ENCODE data around the gene CREB3.

The CREB3 gene

GRCh38 chr9:35702696-35703095 lies 29.8 kb upstream of the CREB3 start:
- DNase-seq: no peak

GRCh38 chr9:35703906-35704672 lies 28.4 kb upstream of the CREB3 start:
- no peak for DNase-seq

- DNase-seq: no peak
These were observed 27.1 kb upstream of the CREB3 start for GRCh38 chr9:35705372-35705771.

- no peak for DNase-seq
These were observed 26.5 kb upstream of the CREB3 start for GRCh38 chr9:35705836-35706430.

- no peak for DNase-seq
These were observed 25.5 kb upstream of the CREB3 start for GRCh38 chr9:35706951-35707350.

- DNase-seq: no peak
These were observed 24.3 kb upstream of the CREB3 start for GRCh38 chr9:35708146-35708545.

- DNase-seq: no peak
These were observed 21.5 kb upstream of the CREB3 start for GRCh38 chr9:35710818-35711500.

GRCh38 chr9:35711501-35712428 lies 20.7 kb upstream of the CREB3 start:
- no peak for DNase-seq

- no peak for DNase-seq
These were observed 19.6 kb upstream of the CREB3 start for GRCh38 chr9:35712762-35713400.

- no peak for DNase-seq
These were observed 18.9 kb upstream of the CREB3 start for GRCh38 chr9:35713578-35713977.

GRCh38 chr9:35714123-35714522 lies 18.3 kb upstream of the CREB3 start:
- no peak for DNase-seq

- DNase-seq: no peak
These were observed 17.8 kb upstream of the CREB3 start for GRCh38 chr9:35714579-35715252.

GRCh38 chr9:35716230-35716629 lies 16.2 kb upstream of the CREB3 start:
- DNase-seq: peak; percentile 11

GRCh38 chr9:35717132-35717870 lies 15.2 kb upstream of the CREB3 start:
- DNase-seq: no peak

- DNase-seq: peak; percentile 29
These were observed 13.6 kb upstream of the CREB3 start for GRCh38 chr9:35718721-35719511.

GRCh38 chr9:35719546-35719945 lies 12.9 kb upstream of the CREB3 start:
- no peak for DNase-seq

GRCh38 chr9:35723426-35723825 lies 9.0 kb upstream of the CREB3 start:
- DNase-seq: no peak

- DNase-seq: no peak
These were observed 8.6 kb upstream of the CREB3 start for GRCh38 chr9:35723908-35724307.

- no peak for DNase-seq
These were observed 7.1 kb upstream of the CREB3 start for GRCh38 chr9:35725362-35725761.

GRCh38 chr9:35726931-35727330 lies 5.5 kb upstream of the CREB3 start:
- DNase-seq: peak; percentile 43
